HG02870 (cell line): ENCODE measurements around the gene SVOP.

ENCODE experiments used
- ATAC-seq: cut with Tn5 transposase; IDR thresholded peaks from one replicate; pipeline ENCODE4 v1.9.1; 2021; ENCODE audit warnings: mild to moderate bottlenecking, moderate library complexity; ENCODE audit not compliant: unreplicated experiment

SVOP gene

GRCh38 chr12:108858311-108859074, 162.4 kb downstream of the SVOP start:
- ATAC-seq: no peak
